Amniotic epithelial cell (primary cell): Measurements from ENCODE around the gene RNU7-1.

Source experiments
- DNase-seq: peaks from one replicate; pipeline ENCODE4 v3.0.0-alpha.2; 2010; ENCODE audit warnings: low read depth

Gene RNU7-1

GRCh38 chr12:6953442-6954315 lies 10.1 kb downstream of the RNU7-1 start:
- DNase-seq: no peak

GRCh38 chr12:6954316-6955107 lies 10.9 kb downstream of the RNU7-1 start:
- no peak for DNase-seq

GRCh38 chr12:6955108-6956020 lies 11.7 kb downstream of the RNU7-1 start:
- no peak for DNase-seq

- no peak for DNase-seq
Measured at GRCh38 chr12:6956021-6956727, 12.6 kb downstream of the RNU7-1 start.

GRCh38 chr12:6957151-6957701 lies 13.6 kb downstream of the RNU7-1 start:
- no peak for DNase-seq

- no peak for DNase-seq
Measured at GRCh38 chr12:6957741-6958608, 14.4 kb downstream of the RNU7-1 start.

GRCh38 chr12:6958609-6959057 lies 15.0 kb downstream of the RNU7-1 start:
- no peak for DNase-seq

- no peak for DNase-seq
Measured at GRCh38 chr12:6959058-6959804, 15.6 kb downstream of the RNU7-1 start.

GRCh38 chr12:6959805-6960592 lies 16.4 kb downstream of the RNU7-1 start:
- no peak for DNase-seq

- DNase-seq: peak; percentile 47
Measured at GRCh38 chr12:6960593-6961277, 17.1 kb downstream of the RNU7-1 start.

- DNase-seq: peak; percentile 84
Measured at GRCh38 chr12:6961278-6961694, 17.7 kb downstream of the RNU7-1 start.

- peak; percentile 72 for DNase-seq
Measured at GRCh38 chr12:6961695-6962284, 18.2 kb downstream of the RNU7-1 start.

- no peak for DNase-seq
Measured at GRCh38 chr12:6962285-6963015, 18.8 kb downstream of the RNU7-1 start.

- no peak for DNase-seq
Measured at GRCh38 chr12:6963016-6963731, 19.6 kb downstream of the RNU7-1 start.

- DNase-seq: no peak
Measured at GRCh38 chr12:6963791-6964413, 20.3 kb downstream of the RNU7-1 start.

- DNase-seq: no peak
Measured at GRCh38 chr12:6964605-6965025, 21.0 kb downstream of the RNU7-1 start.
